Upper lobe of right lung (tissue), 1 donor: ENCODE results near the gene VPS13D. TPM values are rescaled to one million over a fixed set of nuclear protein-coding genes. Genes with fewer than 3 reads are reported as not detected.
"Not testable (repeated sequence)": the region's sequence is repeated elsewhere in the genome, so short reads cannot be mapped to it uniquely, and the experiment has no call there.

Experiments used
- ATAC-seq: fragments of 200-7000 bp; cut with Tn5 transposase; one replicate; pipeline ENCODE4 v1.9.1; 2020; ENCODE audit warnings: mild to moderate bottlenecking, moderate library complexity
- DNase-seq: peaks from one replicate; pipeline ENCODE4 v3.0.0-alpha.2; 2020
- H3K27ac ChIP-seq: fragments of 200-600 bp; one replicate; pipeline ENCODE4 v1.8.0; 2022
- H3K27me3 ChIP-seq: fragments of 200-600 bp; one replicate; pipeline ENCODE4 v1.8.0; 2022; ENCODE audit warnings: mild to moderate bottlenecking
- H3K36me3 ChIP-seq: fragments of 200-600 bp; one replicate; pipeline ENCODE4 v1.8.0; 2022
- H3K4me1 ChIP-seq: fragments of 200-600 bp; one replicate; pipeline ENCODE4 v1.8.0; 2022
- H3K4me3 ChIP-seq: fragments of 200-600 bp; one replicate; pipeline ENCODE4 v1.8.0; 2022; ENCODE audit warnings: mild to moderate bottlenecking
- H3K9me3 ChIP-seq: fragments of 200-600 bp; one replicate; pipeline ENCODE4 v1.8.0; 2022
- intact Hi-C: fragments of 100-400 bp; cut with DNase I; formaldehyde crosslinking; loops from one replicate; pipeline ENCODE4 v1.11.0; 2022
- total RNA-seq: library from RNA; stranded (reverse); fragmentation: NEBNext Ultra II Directional; extraction: Animal tissue kit (Norgen Biotek cat#: 25700); gene quantifications from one replicate; pipeline ENCODE4 v1.2.1, GENCODE V29; 2021
- TF ChIP-seq, protein P1 (sequence below): fragments of 200-600 bp; IDR thresholded peaks from one replicate; pipeline ENCODE4 v1.8.0; 2022; ENCODE audit warnings: antibody characterized with exemption
- donor health status: DM: no; HTN: yes; CAD: no; lungs with severe emphysema.

The VPS13D gene
- total RNA-seq, 1 donor from 2014 or later = 74.7 TPM

DNA sequence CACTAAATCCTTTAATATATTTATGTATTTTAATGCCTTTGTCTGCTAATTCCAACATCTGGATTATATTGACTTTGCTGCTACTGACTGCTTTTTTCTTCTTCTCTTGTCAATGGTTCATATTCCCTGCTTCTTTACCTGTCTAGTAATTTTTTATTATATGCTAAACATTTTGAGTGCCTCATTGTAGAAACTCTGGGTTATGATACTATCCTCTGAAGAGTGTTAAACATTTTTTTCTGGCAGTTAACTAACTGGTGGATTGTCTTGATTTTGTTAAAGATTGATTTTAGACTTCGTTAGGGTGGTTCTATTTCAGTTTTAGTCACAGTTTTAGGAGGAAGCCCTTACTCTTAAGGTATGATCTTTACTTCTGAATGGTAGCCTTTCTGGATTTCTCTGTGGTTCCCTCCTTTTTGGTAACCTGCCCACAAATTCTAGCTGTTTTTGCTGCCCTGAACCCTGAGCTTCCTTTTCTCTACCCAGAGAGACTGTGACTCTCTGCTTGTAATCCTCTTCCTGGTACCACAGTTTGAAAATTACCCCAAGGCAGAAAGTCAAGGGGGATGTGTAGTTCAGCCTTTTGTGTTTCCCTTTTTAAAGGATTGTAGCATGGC is 306.3 kb downstream of the VPS13D start:
- Histone ChIP-seq H3K4me3 (no peak overlapping the region), H3K4me1 (peaks cover 11% of the 10 kb centered on the region), H3K27me3 (no peaks in the 10 kb centered on the region), H3K27ac (no peak overlapping the region), H3K9me3 (peaks cover 7% of the 10 kb centered on the region), H3K36me3 (no peaks in the 10 kb centered on the region)
- ATAC-seq = no peak
- TF ChIP-seq, protein P1, sequence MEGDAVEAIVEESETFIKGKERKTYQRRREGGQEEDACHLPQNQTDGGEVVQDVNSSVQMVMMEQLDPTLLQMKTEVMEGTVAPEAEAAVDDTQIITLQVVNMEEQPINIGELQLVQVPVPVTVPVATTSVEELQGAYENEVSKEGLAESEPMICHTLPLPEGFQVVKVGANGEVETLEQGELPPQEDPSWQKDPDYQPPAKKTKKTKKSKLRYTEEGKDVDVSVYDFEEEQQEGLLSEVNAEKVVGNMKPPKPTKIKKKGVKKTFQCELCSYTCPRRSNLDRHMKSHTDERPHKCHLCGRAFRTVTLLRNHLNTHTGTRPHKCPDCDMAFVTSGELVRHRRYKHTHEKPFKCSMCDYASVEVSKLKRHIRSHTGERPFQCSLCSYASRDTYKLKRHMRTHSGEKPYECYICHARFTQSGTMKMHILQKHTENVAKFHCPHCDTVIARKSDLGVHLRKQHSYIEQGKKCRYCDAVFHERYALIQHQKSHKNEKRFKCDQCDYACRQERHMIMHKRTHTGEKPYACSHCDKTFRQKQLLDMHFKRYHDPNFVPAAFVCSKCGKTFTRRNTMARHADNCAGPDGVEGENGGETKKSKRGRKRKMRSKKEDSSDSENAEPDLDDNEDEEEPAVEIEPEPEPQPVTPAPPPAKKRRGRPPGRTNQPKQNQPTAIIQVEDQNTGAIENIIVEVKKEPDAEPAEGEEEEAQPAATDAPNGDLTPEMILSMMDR = no peak
- intact Hi-C loops = no loop called here
- no peak for DNase-seq

DNA sequence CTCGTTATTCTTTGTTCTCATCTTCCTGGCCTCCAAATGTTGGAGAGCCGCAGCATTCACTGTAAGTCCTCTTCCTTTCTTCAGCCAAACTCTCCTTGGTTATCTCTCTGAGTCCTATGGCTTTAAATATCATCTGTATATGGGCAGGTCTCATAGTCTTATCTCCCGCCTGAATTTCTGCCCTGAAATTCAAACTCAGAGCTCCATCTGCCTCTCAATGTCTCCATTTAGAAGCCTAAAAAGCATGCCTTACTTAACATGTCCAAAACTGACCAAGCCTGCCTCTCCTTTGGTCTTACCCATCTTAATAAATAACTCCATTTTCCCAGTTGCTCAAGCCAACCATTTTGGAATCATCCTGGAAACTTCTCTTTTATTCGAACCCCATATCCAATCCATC is 307.5 kb downstream of the VPS13D start:
- intact Hi-C loops = no loop called here
- H3K27ac ChIP-seq = no peak overlapping the region
- DNase-seq (no peak), ATAC-seq (no peak)
- H3K9me3 ChIP-seq = peaks cover 7% of the 10 kb centered on the region
- H3K4me1 ChIP-seq = peaks cover 11% of the 10 kb centered on the region
- no peaks in the 10 kb centered on the region for H3K36me3 ChIP-seq
- H3K4me3 ChIP-seq = no peak overlapping the region
- TF ChIP-seq, protein P1 = no peak
- H3K27me3 ChIP-seq = no peaks in the 10 kb centered on the region

DNA sequence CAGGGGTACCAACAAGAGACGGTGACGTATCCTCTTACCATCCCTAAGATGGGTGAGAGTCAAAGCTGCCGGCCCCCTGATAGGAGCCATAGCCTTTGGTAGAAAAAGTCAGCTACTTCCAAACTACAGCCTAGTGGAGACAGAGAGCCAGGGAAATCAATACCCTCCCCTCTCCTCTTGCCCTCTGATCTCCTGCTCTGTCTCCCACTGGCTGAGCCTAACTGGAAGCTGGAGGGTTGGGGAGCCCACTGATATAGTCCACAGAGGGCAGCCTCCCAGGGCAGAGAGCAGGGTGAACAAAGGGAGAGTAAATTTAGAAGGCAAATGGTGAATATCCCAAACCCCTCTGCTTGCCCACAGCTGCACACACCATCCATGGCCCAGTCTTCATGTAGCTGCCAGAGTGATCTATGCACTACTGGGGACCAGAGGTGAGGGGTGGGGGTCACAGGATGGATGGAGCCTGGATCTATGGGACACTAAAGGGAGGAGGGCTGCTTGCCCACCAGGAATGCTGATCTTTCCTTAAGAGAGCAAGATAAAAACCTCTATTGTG is 308.2 kb downstream of the VPS13D start:
- peaks cover 7% of the 10 kb centered on the region for H3K9me3 ChIP-seq
- DNase-seq (peak; percentile 32), ATAC-seq (no peak)
- H3K4me1 ChIP-seq = peaks cover 11% of the 10 kb centered on the region
- no peaks in the 10 kb centered on the region for H3K27me3 ChIP-seq
- no peak overlapping the region for H3K4me3 ChIP-seq
- TF ChIP-seq, protein P1 = no peak
- no peaks in the 10 kb centered on the region for H3K36me3 ChIP-seq
- intact Hi-C loops = no loop called here
- H3K27ac ChIP-seq = no peak overlapping the region

DNA sequence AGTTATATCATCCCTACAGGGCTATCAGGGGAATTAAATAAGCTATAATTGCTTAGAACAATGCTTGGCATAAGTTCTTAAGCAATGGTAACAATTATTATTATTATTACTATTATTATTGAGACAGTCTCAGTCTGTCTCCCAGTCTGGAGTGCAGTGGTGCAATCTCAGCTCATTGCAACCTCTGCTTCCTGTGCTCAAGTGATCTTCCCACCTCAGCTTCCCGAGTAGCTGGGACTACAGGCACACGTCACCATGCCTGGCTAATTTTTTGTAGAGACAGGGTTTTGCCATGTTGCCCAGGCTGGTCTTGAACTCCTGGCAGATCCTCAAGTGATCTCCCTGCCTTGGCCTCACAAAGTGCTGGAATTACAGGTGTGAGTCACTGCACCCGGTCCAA is 308.7 kb downstream of the VPS13D start:
- DNase-seq = peak; percentile 41
- H3K36me3 ChIP-seq, H3K27me3 ChIP-seq, H3K4me3 ChIP-seq, H3K27ac ChIP-seq, intact Hi-C loops, H3K9me3 ChIP-seq, ATAC-seq: not testable (repeated sequence)
- peaks cover 11% of the 10 kb centered on the region for H3K4me1 ChIP-seq

DNA sequence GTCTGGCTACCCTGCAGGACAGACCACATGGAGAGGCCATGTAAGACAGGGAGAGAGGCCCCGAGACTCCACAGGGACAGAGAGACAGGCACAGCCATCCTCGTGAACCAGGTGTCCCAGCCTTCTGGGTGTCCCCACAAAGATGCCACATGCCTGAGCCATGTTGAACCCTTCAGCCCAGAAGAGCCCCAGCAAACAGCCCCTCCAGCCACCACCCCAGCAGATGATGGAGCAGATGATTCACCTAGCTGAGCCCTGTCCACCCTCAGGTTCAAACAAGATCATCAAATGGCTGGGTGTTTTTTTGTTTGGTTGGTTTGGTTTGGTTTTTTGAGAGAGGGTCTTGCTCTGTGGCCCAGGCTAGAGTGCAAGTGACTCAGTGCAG is 309.5 kb downstream of the VPS13D start:
- no peaks in the 10 kb centered on the region for H3K36me3 ChIP-seq
- intact Hi-C loops = no loop called here
- TF ChIP-seq, protein P1 = no peak
- ATAC-seq (no peak), DNase-seq (peak; percentile 10)
- no peak overlapping the region for H3K4me3 ChIP-seq
- H3K27me3 ChIP-seq = no peaks in the 10 kb centered on the region
- no peak overlapping the region for H3K27ac ChIP-seq
- peaks cover 7% of the 10 kb centered on the region for H3K9me3 ChIP-seq
- peaks cover 11% of the 10 kb centered on the region for H3K4me1 ChIP-seq

DNA sequence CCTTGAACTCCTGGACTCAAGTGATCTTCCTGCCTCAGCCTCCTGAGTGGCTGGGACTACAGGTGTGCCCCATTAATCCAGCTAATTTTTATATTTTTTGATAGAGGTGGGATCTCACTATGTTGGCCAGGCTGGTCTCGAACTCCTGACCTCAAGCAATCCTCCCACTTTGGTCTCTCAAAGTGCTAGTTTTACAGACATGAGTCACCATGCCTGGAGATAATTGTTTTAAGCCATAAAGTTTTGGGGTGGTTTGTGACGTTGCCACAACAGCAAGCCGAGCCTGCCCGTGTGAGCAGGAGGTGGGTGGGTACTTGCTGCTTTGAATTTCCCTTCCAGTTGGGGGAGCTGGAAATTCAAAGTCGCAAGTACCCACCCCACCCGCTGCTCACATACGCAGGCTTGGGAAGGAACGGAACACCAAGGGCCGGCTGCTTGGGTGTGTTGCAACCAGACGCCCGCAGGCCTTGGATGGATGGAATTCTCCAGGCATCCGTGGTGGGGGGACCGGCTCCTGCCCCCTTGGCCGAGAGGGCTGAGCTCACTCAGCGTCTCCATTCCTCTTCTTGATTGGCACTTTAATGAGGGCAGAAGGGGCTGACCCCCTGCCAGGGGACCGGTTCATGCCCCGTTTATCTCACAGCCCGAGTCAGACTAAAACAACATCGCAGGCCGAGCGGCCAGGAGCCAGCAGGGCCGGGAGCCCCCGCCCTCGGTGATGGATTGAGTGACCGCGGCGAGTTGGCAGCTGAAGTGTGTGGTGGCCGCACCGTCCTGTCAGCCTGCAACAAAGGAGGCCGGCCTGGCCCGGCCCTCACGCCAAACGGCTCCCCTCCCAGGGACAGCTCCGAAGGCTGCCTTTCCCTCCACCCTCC is 310.1 kb downstream of the VPS13D start:
- Histone ChIP-seq H3K36me3 (no peaks in the 10 kb centered on the region), H3K27ac (peak overlapping the region; percentile 15), H3K4me3 (no peak overlapping the region), H3K4me1 (peaks cover 12% of the 10 kb centered on the region), H3K27me3 (no peaks in the 10 kb centered on the region), H3K9me3 (peaks cover 7% of the 10 kb centered on the region)
- intact Hi-C loops = no loop called here
- peak; percentile 77 for DNase-seq
- peak; percentile 77 for ATAC-seq
- TF ChIP-seq, protein P1 = no peak
